GM18861 (cell line): ENCODE data around the gene GATM.
"Not testable (repeated sequence)": the region's sequence is repeated elsewhere in the genome, so short reads cannot be mapped to it uniquely, and the experiment has no call there.

Experiments
- ATAC-seq: cut with Tn5 transposase; IDR thresholded peaks from one replicate; pipeline ENCODE4 v1.9.1; 2021; ENCODE audit not compliant: unreplicated experiment

GATM gene

DNA sequence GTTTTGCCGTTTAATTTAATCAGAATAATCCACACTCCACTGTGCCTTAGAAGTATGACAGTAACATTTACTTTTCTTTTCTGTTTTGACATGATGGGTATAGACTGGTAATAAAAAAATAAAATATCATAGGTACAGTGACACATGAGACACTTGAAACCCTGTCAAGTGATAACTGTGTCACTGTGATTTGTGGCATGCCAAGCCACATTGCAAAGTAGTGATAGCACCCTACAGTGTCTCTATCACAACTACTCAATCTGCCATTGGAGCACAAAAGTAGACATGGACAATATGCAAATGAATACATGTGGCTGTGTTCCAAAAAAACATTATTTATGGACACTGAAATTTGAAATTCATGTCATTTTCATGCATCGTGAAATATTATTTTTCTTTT is 22.5 kb downstream of the GATM start:
- no peak for ATAC-seq

DNA sequence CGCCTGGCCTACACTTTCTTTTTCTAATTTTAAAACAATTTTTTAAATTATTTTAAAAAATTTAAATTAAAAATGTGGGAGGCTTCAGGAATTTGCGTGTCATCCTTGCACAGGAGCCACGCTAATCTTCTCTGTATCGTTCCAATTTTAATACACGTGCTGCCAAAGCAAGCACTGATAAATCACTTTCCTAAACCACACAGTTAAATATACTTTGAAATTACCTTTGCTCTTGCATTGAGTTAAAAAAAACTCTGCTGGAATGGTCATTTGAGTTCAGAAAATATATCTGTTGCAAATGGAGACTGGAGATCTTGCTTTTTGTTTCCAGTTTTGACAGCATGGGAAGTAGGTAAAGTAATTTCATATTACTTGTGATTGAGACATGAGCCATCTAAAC is 23.6 kb downstream of the GATM start:
- ATAC-seq: no peak

DNA sequence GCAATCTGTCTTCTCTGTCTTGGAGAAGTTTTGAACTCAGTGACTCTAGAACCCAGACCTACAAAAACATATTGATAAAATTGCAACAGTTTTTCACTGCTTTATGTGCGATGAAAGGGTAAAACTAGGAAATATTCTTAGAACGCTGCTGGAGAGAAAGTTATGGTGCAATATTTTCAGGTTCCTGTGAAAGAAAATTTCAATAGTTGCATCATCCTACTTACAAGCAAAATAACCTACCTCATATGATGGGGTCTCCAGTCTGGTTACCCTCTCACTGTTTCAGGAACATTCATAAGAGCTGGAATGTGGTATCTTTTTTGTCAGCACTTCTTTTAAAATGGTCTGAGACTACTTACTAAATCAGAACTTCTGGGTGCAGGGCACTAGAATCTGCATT is 27.1 kb downstream of the GATM start:
- no peak for ATAC-seq

DNA sequence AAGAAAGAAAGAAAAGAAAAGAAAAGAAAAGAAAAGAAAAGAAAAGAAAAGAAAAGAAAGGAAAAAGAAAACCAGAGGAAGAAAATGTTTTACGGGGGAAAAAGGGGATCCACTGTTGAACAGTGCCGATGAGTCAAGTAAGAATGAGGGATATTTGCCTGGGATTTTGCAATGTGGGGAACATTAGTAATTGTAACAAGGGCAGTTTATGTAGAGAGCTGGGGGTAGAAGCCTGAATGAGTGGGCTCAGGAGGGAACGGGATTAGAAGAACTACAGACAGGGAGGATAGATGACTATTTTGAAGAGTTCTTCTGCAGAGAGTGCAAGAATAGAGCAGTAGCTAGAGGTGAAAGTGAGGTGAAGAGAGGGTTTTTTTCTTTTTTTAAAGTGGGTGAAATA is 28.7 kb downstream of the GATM start:
- ATAC-seq: no peak

DNA sequence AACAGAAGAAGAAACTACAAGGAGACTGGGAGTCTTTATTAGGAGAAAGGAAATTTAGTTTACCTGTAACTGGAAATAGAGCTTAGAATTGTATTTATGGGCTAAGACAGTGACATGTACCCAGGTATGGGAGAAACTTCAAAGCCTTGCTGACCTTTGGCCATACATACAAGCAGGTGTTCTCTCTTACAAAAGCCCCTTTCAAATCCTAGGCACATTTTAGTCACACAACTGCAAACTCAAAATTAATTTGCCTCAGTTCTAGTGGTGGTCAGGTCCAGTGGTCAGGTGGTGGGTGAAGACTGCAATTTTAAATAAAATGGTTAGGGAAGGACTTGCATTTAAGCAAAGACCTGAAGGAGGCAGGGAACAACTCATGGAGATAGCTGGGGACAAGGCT is 30.4 kb downstream of the GATM start:
- no peak for ATAC-seq

DNA sequence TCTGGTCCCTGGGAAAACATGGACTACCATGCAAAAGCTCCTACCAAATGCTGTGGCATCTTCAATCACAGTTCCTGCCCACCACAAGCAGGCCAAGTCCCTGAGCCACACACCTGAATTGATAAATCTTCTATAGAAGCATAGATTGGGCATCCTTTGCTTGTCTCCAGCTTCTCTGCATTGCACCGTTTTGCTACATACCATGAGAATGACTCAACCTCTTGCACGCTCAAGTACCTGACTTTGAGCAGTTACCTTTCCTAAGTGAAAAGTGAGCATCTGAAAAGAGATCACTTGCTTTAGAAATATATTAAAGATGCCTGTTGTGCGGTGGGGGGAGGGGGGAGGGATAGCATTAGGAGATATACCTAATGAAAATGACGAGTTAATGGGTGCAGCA is 31.3 kb downstream of the GATM start:
- no peak for ATAC-seq

DNA sequence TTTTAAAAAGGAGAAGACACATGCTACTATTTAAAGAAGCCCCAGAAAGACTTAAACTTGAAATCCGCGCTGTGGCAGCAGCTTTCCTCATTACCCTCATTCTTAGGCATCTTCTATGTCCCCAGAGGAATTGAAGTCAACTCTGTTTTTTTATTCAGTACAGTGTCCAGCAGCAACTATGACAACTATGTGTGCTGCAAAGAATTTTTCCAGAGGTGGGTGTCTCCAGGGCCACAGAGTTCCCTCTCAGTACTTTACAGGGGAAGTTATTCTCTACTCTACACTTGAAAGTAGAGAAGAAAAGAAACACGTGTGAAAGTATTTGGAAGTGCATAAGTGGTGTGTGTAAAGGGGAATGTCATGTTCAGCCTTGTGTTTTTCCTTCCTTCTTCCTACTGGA is 32.0 kb downstream of the GATM start:
- ATAC-seq: no peak

DNA sequence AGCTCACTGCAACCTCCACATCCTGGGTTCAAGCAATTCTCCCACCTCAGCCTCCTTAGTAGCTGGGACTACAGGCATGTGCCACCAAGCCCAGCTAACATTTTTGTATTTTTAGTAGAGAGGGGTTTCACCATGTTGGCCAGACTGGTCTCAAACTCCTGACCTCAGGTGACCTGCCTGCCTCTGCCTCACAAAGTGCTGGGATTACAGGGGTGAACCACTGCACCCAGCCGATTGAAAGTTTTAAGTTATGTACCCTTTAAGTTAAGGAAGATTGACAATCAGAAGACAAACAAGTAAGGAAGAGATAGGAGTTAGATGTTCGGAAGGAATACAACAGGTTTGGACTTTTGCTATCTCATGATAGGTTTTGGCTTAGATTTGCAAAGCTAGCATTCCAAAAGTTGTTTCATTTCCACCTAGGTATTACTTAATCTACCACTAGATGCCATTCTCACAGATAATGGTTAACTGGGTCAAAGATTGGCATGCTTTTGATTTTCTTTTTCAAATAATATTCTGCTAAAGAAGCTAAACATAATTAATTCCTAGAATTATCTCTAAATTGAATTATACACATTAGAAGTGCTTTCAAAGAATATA is 35.0 kb downstream of the GATM start:
- ATAC-seq: no peak

DNA sequence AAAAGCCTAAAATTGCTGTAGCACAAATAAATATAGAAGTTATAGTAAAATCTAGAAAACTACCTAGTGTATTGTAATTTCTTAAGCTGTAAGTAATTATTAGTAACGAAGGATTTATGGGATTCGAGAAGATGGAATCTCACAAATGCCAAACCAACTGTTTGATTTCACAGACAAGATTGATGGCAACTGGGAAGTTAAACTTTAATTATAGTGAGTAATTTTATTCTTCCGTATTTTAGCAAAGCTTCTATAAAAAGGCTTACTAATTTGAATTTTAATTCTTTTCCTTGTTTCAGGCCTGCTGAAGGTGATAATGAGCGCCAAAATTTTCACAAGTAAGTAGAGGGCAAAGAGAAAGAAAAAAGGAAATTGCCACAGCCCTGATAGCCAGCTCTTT is 36.6 kb downstream of the GATM start:
- no peak for ATAC-seq

DNA sequence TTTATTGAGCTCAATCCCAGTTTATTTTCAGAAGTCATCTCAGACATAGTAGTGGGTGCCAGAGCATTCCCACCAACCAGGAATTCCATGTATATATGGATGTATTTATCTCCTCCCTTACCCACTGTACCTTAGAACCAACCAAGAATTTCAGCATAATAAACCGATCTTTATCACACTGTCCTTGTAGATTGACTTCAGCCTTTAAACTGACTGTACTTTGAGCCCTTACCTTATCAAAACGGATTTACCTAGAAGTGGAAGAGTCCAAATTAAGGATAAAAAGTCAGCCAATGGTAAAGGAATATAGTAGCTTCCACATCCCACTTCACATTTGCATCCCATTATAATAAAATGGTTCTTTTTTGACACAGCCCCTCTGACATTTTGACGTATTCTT is 37.9 kb downstream of the GATM start:
- ATAC-seq: no peak

DNA sequence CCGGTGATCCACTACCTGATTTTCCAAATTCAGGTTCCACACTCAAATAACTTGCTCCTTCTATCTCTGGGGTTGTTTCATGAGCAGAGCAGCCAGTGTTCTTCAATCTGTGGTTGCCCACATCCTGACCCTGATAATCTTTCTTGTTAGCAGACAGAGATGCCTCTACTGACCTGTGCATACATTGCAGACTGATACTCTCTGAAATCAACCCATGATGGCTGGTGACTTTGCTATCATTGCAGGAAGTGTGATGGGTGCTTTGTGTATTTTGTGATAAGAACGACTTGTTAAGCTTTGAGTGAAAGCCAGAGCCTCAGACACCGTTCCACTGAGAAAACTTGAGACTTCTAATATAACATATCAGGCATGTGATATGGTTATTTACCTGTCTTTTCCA is 39.9 kb downstream of the GATM start:
- ATAC-seq: no peak

DNA sequence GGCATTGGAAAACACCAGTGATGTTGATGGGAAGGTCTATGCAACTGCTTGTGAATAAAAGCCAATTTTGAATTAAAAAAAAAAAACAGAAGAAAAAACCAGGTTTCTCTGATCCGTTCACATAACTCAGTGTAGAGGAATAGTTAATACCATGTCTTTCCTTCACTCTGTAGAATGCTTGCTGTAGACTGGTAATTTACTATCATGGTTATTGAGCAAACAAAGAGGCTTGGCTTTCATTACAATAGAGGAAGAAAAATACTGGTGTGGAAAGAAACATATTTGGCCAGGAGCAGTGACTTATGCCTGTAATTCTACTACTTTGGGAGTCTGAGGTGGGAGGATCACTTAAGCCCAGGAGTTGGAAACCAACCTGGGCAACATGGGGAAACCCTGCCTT is 41.1 kb downstream of the GATM start:
- ATAC-seq: no peak

DNA sequence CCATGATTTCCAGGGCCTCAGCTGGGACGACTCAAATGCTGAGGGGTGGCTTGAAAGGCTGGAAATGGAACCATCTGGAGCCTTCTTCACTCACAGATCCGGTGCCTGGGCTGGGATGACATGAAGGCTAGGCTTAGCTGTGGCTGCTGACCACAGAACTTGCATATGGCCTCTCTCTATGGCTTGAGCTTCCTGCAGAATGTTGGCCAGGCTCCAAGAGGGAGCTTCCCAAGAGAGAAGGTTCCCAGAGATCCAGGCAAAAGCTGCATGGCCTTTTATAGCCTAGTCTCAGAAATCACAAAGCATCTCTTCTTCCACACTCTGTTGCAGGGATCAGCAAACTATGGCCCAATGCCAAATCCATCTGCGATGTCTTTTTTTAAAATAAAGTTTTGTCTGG is 44.8 kb downstream of the GATM start:
- no peak for ATAC-seq

DNA sequence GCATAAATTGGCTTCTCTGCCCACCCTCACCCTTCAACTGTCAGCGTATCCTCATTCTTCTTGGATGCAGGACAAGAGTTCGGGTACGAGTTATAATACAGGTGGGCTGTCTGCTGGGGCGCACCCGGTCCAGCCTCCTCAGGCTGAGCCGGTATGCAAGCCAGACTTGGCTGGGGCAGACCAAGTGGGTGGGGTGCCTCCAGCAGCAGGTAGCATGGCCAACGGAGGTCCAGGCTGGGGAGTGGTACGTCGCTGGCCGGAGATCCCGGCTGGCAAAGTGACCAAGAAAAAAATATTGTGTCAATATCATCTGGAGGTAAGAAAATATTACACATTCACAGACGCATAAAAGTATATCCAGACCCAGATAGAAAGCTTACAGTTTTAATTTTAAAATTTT is 45.6 kb downstream of the GATM start:
- ATAC-seq: no peak

DNA sequence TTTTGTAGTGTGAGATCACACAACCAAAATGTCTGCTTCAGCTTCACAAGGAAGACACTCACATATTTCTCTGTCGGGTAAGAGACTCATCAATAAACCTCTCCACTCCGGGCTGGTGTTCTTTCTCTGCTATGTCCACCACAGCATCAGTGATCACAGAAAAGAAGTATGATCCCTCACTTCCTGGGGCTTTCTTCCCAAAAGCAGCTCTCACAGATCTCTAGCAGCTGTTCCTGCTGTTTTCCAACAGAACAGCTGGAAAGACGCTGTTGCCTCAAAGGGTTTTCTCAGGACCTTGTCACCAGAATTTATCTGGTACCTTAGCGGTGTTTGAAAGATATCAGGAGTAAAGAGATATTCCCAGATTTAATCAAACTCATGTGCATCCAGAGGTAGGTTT is 46.4 kb downstream of the GATM start:
- ATAC-seq: no peak

DNA sequence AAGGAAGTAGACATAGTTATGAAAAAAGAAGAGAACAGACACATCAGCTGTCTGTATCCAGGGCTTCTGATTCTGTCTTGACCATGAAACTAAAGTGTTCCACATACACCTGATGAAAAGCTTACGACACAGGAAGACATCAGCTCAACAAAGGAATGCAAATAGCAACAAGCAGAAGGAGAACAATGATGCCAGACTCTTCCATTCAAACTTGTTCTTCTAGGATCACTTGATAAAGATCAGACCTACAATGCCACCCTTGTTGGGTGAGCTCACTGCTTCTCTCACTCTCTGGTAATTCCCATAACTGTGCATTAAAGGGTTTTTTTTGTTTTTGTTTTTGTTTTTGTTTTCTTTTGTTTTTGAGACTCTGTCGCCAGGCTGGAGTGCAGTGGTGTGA is 49.7 kb downstream of the GATM start:
- ATAC-seq: no peak

DNA sequence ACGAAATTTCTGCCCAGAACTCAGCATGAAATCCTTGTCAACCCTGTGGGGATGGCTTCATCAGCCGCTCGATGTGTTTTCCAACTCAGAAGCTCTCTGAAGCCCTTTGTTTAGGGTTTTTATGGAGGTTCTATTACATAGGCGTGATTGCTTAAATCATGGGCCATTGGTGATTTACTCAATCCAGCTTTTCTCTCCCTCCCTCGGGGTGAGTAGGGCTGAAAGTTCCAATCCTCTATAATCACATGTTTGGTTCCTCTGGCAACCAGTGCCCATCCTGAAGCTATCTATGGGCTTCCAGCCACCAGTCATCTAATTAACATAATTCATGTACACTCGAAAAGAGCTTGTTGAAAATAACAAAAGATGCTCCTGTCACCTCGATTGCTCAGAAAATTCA is 51.6 kb downstream of the GATM start:
- no peak for ATAC-seq

DNA sequence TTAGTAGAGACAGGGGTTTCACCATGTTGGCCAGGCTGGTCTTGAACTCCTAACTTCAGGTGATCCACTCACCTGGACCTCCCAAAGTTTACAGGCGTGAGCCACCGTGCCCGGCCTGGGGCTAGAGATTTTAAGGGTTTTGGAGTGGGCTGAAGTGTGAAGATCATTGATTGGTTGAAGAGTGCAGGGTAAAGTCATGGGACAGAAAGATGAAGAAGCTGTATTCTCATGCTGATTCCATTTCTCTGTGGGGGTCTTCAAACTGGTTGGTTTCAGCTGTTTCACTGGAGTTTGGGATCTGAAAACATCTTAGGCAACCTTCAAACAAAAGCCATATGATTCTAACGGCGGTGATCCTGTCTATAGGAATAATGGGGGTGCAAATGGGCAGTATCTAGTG is 52.1 kb downstream of the GATM start:
- no peak for ATAC-seq

DNA sequence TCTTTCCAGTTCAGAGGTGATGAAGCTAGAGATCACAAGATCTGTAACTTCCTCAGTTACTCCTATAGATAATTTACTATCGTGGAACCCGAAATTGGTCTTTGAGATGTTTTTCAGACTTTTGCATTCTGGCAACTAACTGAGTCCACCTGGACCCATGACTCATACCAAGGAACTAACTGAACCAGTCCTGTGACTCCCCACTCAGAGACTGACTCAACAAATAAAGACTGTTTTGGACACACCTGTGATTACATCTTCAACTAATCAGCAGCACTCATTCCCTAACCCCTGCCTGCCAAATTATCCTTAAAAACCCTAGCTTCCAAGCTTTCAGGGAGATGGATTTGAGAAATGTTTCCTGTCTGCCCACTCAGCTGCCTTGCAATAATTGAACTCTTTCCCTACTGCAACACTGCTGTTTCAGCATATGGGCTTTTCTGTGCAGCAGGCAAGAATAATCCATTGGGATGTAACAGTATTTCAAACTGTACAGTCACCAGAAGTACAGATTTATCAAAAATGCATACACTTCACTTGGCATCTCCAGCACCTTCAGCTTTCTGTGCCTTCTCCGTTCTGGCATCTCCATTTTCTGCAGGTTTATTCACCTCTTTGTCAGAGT is 57.7 kb downstream of the GATM start:
- ATAC-seq: no peak

DNA sequence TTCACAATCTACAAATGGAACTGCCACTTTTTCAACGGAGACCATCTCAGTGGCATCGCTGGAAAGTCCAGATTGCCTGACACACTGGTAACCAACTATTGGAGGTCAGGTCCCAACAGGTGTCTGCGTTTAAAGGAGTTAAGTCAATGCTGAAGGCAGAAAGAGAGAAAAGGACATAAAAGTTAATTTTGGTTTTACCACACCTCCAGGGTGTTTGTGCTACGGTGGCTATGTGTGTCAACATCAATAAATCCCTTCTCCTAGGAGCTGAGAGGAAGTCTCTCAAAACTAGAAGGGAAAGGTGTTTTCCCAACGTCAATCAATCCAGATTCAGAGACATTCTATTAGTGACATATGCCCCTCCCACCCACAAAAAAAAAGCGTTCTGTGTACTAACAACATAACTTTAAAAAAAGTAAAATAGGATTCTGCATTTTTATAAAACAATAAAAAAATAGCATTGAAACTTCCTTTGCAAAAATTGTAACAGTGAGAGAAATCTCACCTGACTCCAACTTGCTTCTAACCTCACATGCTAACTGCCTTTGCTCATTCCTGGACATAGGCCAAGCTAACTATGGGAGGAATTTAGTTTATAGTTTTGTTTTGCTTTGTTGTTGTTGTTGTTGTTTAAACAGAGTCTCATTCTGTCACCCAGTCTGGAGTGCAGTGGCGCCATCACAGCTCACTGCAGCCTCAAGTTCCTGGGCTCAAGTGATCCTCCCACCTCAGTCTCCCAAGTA is 58.7 kb downstream of the GATM start:
- no peak for ATAC-seq

DNA sequence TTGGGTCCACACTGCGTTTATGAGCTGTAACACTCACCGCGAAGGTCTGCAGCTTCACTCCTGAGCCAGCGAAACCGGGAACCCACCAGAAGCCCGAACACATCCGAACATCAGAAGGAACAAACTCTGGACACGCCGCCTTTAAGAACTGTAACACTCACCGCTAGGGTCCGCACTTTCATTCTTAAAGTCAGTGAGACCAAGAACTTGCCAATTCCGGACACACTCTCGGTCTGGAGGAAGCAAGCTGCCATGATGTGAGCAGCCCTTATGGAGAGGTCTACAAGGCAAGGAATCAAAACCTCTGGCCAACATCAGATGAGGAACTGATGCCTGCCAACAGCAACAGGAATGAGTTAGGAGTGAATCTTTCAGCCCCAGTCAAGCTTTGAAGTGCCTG is 63.4 kb downstream of the GATM start:
- ATAC-seq: no peak

DNA sequence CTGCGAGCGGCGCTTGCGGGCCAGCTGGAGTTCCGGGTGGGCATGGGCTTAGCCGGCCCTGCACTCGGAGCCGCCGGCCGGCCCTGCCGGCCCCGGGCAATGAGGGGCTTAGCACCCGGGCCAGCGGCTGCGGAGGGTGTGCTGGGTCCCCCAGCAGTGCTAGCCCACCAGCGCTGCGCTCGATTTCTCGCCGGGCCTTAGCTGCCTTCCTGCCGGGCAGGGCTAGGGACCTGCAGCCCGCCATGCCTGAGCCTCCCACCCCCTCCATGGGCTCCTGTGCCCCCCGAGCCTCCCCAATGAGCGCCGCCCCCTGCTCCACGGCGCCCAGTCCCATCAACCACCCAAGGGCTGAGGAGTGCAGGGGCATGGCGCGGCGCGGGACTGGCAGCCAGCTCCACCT is 64.2 kb downstream of the GATM start:
- ATAC-seq: not testable (repeated sequence)
